ENCODE data around the gene RARA.

Gene RARA

DNA sequence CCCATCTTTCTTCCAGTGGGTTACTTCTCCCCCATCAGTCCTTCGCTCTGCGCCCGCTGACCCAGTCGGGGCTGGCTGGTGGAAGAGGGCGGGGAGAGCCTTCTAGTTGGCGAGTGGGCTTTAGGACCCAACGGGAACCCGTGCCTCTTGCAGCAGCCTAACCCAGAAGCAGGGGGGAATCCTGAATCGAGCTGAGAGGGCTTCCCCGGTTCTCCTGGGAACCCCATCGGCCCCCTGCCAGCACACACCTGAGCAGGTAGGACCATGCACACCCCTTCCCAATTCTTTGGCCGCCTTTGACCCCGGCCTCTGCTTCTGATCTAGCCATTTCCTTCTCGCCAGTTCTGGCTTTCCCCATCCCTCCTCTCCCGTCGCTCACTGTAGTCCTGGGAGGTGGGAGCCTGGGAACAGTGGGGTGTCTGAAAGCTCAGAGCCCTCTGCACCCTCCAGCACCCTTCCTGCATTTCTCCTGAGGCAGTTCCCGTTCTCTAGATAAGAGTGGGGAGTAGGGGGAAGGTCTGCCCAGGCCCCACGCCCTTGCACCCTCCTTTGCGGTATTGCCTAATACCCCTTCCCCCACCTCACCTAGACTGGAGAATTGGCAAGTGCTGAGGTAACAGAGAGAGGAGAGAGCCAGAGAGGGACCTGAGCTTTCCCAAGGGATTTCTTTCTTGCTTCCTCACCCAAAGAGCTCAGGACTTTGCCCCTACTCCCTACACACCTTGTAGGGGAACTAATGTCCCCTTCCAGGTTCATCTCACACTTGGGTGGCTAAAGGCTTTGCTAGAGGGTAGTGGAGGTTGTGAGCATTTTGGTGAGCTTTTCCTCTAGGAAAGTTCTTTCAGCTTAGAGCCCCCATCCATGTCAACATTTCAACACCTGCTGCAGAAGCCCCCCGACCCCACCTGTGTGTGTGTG lies at the start of gene RARA:
TSS of gene RARA (plus strand) at position 150 of the 918 bp plus-strand sequence. CDS start 22,039 bp downstream, outside the sequence.
- no peak for DNase-seq

DNA sequence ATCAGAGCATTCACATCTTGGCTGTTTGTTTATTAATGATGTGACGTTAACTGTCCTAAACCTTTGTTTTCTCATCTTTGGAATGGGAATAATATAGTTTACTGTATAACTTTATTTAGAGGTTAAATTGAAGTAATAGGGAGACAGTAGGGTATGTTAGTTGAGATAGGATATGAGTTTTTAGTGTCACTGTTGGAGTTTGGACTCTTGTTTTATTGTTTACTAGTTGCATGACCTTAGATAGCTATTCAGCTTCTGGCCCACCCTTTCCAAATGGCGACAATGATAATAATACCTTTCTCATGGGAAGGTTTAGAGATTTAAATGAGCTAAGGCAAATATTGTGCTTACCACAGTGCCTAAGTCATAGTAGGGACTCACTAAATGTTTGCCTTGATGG lies 49.5 kb upstream of the RARA start:
- DNase-seq: no peak

DNA sequence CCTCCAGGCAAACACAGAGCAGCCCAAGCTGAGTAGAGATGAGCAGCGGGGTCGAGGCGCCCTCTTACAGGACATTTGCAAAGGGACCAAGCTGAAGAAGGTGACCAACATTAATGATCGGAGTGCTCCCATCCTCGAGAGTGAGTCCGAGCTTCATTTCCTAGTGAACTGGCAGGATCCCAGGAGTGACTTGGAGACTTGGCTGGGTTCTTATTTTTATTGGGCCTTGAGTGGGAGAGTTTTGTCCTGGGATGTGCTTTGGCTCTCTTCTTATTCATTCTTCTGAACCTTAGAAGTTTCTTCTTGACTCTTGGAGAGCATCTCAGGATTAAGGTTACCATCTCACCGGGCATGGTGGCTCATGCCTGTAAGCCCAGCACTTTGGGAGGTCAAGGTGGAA lies 48.5 kb upstream of the RARA start:
- DNase-seq: no peak

DNA sequence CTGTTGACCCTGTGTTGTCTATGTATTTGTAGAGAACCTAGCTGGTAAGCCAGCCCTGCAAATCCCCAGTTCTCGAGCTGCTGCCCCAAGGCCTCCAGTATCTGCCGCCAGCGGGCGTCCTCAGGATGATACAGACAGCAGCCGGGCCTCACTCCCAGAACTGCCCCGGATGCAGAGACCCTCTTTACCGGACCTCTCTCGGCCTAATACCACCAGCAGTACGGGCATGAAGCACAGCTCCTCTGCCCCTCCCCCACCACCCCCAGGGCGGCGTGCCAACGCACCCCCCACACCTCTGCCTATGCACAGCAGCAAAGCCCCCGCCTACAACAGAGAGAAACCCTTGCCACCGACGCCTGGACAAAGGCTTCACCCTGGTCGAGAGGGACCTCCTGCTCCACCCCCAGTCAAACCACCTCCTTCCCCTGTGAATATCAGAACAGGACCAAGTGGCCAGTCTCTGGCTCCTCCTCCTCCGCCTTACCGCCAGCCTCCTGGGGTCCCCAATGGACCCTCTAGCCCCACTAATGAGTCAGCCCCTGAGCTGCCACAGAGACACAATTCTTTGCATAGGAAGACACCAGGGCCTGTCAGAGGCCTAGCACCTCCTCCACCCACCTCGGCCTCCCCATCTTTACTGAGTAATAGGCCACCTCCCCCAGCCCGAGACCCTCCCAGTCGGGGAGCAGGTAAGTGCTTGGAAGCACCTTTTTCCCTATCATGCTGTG lies 44.4 kb upstream of the RARA start:
- DNase-seq: no peak

DNA sequence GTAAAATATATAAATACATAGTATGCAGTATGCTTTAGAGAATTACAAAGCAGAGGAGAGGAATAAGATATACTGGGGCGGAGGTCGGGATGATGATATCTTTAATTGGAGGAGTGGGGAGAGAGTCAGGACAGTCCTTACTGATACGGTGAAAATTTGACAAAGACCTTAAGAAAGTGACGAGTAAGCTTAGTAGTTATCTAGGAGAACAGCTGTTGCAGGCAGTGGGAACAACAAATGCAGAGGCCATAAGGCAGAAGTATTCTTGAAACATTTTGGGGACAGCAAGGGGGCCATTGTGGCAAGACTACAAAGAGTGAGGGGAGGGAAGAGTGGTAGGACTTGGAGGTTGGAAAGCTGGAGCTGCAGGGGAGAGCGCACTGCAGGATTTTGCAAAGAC lies 43.6 kb upstream of the RARA start:
- no peak for DNase-seq

DNA sequence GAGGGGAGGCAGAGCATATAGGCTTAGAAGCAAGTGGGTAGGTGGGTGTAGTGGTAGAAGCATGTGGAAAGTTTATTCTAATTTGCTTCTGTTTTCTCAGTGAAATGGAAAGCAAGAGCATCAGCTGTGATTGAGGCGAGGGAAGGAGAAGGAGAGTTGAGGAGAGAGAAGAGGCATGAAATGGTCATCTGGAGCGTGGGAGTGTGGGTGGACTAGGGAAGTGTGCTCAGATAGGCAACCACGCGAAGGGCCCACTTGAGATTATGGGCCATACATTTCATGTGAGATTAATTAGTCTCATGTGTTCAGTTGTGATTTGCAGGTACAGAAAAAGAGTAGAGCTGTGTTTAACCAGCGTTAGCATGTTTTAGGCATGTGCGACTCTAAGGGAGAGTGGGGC lies 42.1 kb upstream of the RARA start:
- DNase-seq: no peak

DNA sequence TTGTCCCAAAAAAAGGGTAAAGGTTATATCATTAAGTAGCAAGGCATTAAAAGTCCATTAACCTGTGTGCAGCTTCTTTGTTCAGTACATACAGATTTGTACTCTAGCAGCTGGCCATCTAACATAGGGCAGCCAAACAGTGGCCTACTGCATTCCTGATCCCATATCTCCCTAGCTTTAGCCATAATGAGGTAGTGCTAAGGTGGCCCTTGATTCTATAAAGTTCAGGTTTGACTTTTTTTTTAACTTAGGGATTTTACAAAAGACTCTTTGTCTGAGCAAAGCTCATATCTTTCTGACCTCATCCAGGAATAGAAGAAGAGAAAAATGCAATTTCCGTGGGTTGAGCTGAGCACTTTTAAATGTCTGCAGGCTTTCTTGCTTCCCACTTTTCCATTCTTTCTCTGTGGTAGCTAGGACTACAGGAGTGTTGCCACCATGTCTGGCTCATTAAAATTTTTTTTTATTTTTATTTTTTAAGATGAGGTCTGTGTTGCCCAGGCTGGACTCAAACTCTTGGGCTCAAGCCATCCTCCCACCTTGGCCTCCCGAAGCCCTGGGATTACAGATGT lies 40.8 kb upstream of the RARA start:
- DNase-seq: no peak

DNA sequence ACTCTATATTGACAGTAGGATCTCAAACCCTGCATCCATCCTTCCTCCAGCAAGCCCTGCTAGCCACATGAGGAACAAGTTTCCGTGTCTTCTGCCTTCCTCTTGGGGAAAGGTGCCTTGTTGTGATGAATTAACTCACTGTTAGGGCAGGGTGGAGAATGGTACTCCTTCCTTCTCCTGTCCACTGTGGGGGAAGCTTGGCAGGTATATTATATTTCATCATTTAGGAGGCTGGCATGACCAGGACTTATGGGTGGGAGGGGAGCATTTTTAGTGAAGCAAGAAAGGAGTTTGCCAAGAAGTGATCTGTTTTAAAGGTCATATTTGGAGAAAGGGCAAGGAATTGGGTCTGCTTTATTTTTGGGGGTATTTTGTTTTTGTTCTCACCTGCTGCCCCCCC lies 30.6 kb upstream of the RARA start:
- DNase-seq: no peak

DNA sequence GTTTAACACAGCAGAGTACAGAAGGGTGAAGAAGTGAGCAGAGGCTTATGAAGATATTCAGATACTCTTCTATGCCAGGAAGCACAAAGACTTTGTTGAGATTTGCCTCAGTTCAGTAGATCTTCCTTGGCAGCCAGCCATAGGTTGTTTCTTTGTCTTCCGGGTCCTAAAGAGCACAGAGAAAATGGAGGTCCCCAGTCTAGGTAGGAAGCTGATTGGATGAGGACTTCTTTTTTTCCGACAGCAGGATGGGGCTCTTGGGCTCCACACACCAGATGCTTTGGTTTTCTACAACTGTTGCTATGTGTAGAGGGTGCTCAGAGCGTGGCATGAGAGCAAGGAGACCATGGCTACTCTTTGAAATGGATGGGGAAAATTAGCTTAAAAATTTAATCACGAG lies 29.6 kb upstream of the RARA start:
- DNase-seq: no peak

DNA sequence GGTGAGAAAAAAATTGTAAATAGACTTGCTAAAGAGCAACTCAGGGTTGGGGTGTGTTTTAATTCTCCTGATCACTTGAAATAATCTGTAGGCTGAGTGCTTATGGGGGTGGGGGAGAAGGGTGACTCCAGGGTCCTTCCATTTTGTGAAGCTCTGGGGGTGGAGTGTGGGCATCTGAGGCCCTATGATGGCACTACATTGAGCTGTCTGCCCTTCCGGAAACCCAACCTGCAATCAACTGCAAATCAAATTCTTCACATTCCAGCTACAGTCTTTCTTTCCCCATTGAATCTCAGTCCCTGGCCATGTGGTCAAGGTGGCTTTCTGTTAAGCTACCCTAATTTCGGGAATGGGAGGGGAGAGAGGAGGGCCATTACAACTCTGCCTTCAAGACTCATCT lies 27.3 kb upstream of the RARA start:
- DNase-seq: peak; percentile 20

DNA sequence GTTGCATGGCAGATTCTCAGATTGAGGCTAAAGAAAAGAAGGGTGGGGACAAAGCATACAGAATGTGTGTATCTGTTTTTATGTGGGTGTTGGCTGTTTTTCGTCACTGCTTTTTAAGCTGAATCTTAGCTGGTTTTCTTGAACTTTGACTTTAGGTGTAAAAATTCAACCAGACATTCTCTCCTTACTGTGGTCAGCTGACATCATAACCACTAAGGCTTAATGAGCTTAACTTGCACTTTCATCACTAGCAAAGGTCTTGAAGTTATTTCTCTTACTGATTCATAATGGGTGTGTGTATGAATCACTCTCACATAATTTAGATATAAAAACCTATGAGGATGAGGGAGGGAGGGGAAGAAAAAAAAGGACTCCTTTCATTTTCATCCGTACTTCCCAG lies 25.3 kb upstream of the RARA start:
- peak; percentile 87 for DNase-seq

DNA sequence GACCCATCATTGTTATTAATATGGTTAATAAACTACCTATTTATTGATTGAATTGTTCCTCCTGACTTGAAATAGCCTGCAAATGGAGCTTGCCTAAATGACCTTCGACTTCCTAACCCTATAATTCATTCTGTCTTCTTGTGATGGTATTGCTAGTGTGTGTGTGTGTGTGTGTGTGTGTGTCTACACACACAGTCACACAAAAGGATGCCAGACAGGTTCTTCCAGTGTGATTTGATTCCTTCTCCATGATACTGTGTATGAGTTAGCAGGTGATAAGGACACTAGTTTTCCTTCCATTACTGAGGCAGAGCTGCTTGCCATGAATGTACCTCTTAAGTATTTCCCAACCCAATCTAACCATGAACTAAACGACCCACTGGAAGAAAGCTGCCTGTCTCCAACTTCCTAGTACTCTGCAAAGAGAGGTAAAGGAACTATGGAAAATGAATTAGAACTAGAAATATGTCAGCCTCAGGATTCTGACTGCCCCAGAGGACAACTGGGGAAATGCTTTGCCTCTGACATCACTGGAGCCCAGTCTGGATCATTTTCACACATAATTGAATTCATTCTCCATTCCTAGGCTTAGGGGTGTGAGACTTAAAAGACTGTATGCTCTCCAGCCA lies 24.8 kb upstream of the RARA start:
- DNase-seq: no peak

DNA sequence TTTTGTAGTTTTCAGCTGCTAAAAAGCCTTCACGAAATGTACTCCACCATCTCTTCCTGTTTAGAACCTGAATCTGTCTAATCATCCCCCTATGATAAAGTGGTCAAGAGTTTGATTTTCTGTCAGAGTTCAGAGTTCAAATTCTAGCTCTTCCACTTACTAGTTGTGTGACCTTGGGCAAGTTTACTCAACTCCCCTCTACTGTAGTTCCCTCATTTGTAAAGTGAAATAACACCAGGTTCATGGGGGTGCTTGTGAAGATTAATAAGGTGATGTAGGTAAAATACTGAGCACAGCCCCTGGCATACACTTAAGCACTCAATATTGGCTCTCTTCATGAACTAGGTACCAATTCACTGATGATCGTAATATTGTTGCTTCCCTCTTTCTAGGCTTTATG lies 22.5 kb upstream of the RARA start:
- no peak for DNase-seq

DNA sequence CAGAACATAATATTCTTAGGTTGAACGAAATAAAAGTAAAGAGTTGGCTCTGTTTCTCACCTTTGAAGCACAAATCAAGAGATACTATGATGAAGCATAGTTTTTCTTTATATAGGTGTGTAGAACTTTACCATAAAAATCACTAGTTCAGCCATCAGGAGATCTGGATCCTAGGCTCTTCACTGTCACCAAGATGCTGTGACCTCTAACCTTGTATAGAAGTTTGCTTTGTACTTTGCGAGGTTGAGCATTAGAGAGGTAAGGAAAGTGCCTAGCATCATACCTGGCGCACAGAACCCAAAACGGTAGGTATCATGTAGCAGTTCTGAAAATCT lies 21.9 kb upstream of the RARA start:
- no peak for DNase-seq

DNA sequence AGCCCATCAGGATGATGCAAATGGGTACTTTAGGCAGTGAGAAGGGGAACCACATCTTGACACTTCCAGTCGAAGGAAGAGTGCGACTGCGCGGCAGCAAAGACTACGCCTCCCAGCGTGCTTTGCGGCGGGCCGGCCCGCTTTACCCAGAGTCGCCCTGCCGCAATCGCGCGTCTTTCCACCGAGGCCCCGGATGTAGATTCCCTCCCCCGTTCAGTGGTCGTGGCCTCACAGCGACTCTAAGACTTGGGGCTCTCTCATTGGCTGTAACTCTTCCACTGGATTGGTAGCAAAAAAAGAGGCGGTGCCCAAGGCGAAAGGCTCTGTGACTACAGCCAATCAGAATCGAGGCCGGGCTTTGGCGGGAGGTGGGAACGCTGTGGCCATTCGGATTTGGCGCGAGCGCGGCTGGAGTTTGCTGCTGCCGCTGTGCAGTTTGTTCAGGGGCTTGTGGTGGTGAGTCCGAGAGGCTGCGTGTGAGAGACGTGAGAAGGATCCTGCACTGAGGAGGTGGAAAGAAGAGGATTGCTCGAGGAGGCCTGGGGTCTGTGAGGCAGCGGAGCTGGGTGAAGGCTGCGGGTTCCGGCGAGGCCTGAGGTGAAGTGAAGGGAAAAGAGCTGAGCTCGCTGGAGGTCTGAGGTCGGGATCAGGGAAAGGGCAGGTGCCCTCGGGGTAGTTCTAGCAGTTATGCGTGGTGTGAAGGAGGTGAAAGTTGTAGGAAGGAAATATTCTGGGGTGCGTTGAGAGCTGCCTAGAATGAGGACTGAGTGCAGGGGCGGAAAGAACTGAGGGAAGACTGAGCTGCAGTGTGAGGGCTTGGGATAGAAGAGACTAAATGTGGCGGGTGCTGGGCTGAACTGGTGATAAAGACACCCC lies 21.2 kb upstream of the RARA start, which contains the start of gene CDC6:
TSS of gene CDC6 (plus strand) at position 386 of the 876 bp plus-strand sequence. CDS start 1,542 bp downstream, outside the sequence.
- peak; percentile 100 for DNase-seq

DNA sequence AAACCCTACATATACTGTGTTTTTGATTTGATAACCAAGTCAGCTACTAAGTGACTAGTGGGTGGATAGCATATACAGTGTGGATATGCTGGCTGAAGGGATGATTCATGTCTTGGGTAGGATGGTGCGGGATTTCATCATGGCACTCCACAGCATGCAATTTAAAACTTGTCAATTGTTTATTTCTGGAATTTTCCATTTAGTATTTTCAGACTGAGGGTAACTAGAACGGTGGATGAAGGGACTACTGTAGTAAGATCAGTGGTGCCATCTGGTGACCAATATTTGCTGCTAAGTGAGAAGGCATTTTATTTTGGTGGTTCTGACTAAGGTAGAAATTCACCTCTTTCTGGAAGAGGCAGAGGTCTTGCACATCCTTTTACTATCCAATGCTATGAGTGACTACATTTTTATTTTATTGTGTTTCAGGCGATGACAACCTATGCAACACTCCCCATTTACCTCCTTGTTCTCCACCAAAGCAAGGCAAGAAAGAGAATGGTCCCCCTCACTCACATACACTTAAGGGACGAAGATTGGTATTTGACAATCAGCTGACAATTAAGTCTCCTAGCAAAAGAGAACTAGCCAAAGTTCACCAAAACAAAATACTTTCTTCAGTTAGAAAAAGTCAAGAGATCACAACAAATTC lies 18.2 kb upstream of the RARA start:
- peak; percentile 63 for DNase-seq

DNA sequence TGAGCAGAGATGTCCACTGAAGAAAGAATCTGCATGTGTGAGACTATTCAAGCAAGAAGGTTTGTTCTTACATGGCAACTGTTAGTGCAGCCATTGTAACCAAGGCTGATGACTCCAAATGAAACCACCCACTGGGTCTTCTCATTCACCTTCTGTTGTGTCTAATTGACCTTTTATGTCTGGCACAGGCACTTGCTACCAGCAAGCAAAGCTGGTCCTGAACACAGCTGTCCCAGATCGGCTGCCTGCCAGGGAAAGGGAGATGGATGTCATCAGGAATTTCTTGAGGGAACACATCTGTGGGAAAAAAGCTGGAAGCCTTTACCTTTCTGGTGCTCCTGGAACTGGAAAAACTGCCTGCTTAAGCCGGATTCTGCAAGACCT lies 17.7 kb upstream of the RARA start:
- DNase-seq: peak; percentile 50

DNA sequence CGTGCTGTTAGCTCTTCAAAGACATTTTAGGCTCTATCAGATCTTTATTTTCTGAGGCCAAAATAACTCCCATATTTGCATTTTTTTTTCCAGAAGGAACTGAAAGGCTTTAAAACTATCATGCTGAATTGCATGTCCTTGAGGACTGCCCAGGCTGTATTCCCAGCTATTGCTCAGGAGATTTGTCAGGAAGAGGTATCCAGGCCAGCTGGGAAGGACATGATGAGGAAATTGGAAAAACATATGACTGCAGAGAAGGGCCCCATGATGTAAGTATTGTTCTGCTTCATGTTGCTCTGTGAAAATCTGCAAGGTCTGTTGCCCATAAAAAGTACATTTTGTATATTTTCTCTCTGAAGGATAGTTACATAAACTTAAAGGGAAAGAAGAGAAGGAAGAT lies 15.6 kb upstream of the RARA start:
- no peak for DNase-seq

DNA sequence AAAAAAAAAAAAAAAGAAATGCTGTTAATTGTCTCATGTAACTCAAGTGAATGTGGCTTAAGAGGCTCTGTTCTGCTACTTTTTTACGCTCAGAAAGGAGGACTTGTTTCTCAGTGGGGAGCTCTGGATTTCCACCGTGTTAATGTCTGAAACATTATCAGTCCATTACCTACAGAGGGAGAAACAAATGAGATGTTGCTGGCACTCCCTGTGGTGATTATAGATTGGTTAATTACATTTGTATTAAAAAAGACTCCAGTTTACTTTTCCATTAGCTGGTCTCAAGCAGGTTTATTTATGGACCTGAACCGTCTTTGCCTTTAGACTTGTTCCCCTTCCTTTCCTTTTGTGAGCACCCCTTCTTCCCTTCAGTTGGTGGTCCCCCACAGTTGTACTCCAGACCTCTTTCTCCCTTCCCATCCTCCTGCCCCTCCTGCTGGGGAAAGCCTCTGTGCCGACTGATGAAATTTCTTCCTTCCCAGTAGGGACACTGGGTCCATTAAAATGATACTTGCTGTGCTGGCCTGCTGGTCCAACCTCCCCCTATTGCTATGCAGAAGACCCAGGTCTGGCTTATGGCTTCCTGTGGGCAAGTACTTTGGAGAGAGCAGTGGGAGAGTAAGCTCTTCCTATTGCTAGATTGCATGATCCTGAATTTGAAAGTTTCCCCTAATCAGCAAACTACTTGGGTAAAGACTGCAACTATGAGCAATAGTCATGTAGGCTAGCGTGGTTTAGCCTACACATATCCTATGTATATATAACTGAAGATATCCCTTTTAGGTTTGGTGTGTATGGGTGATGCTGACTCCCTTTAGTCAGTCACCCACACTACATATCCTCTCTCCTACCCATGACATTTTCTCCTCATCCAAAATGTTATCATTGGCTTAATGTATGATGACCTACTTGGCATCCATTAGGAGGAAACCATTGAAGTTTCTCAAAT lies 13.2 kb upstream of the RARA start:
- DNase-seq: no peak

DNA sequence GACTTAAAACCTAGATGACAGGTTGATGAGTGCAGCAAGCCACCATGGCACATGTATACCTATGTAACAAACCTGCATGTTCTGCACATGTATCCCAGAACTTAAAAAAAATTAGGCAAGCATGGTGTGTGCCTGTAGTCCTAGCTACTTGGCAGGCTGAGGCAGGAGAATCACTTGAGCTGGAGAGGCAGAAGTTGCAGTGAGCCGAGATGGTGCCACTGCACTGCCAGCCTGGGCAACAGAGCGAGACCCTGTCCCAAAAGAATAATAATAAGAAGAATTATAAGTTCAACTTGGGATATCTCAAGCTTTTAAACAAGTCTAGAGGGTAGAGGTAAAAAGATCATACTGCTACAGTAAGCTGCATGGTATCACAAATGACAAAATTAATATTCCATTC lies 11.5 kb upstream of the RARA start:
- no peak for DNase-seq

DNA sequence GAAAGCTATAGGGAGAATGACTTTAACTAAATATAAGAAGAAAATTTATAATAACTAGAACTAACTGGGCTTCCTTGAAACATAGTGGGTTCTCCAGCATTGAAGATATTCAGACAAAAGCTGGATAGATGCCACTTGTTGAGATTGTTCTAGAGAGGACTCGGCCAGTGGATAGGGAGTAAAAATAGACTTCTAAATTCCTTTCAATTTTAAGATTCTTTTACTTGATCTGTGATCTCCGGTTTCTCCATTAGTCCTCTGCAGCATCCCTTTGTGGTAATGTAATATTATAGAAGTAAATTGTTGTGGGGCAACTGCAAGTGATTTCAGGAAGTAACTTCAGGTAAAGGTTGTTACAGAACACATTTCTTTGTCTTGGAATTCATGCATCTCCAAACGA lies 10.3 kb upstream of the RARA start:
- no peak for DNase-seq
